HG03135 (cell line): ENCODE measurements around the gene EPB41L4A.
"Not testable (repeated sequence)": the region's sequence is repeated elsewhere in the genome, so short reads cannot be mapped to it uniquely, and the experiment has no call there.

Source experiments
- ATAC-seq: cut with Tn5 transposase; IDR thresholded peaks from one replicate; pipeline ENCODE4 v1.9.1; 2021; ENCODE audit warnings: mild to moderate bottlenecking, moderate library complexity; ENCODE audit not compliant: unreplicated experiment

EPB41L4A gene

GRCh38 chr5:112217843-112218579, 201.1 kb downstream of the EPB41L4A start:
- no peak for ATAC-seq

GRCh38 chr5:112216140-112216539, 202.9 kb downstream of the EPB41L4A start:
- no peak for ATAC-seq

- ATAC-seq = no peak
Observed at GRCh38 chr5:112210430-112211005, 208.6 kb downstream of the EPB41L4A start.

GRCh38 chr5:112208699-112209615, 210.1 kb downstream of the EPB41L4A start:
- ATAC-seq = no peak

GRCh38 chr5:112208195-112208594, 210.9 kb downstream of the EPB41L4A start:
- not testable (repeated sequence) for ATAC-seq

- ATAC-seq = no peak
Observed at GRCh38 chr5:112205846-112206245, 213.2 kb downstream of the EPB41L4A start.

- no peak for ATAC-seq
Observed at GRCh38 chr5:112203229-112203628, 215.8 kb downstream of the EPB41L4A start.

- no peak for ATAC-seq
Observed at GRCh38 chr5:112202694-112203093, 216.4 kb downstream of the EPB41L4A start.

- ATAC-seq = no peak
Observed at GRCh38 chr5:112201141-112201540, 217.9 kb downstream of the EPB41L4A start.

- ATAC-seq = no peak
Observed at GRCh38 chr5:112200131-112200530, 218.9 kb downstream of the EPB41L4A start.

- ATAC-seq = no peak
Observed at GRCh38 chr5:112196584-112196983, 222.5 kb downstream of the EPB41L4A start.

- ATAC-seq = no peak
Observed at GRCh38 chr5:112195924-112196323, 223.2 kb downstream of the EPB41L4A start.

- no peak for ATAC-seq
Observed at GRCh38 chr5:112192866-112193265, 226.2 kb downstream of the EPB41L4A start.

GRCh38 chr5:112192072-112192471, 227.0 kb downstream of the EPB41L4A start:
- ATAC-seq = no peak

- no peak for ATAC-seq
Observed at GRCh38 chr5:112189391-112189790, 229.7 kb downstream of the EPB41L4A start.

- no peak for ATAC-seq
Observed at GRCh38 chr5:112186401-112186990, 232.6 kb downstream of the EPB41L4A start.

GRCh38 chr5:112183874-112184273, 235.2 kb downstream of the EPB41L4A start:
- ATAC-seq = no peak

GRCh38 chr5:112183103-112183711, 235.9 kb downstream of the EPB41L4A start:
- ATAC-seq = no peak

GRCh38 chr5:112179290-112179689, 239.8 kb downstream of the EPB41L4A start:
- no peak for ATAC-seq

- ATAC-seq = peak; percentile 84
Observed at GRCh38 chr5:112174959-112175594, 244.0 kb downstream of the EPB41L4A start.
